Epithelial cell of esophagus (primary cell): ENCODE data around the gene AQR.

Experiments used
- DNase-seq: peaks from one replicate; pipeline ENCODE4 v3.0.0; 2010; ENCODE audit warnings: low read depth
- H3K4me3 ChIP-seq: 2 replicates; pipeline ENCODE4 v1.5.1; 2011; ENCODE audit warnings: mild to moderate bottlenecking, low read length, control low read depth
- CTCF ChIP-seq: IDR thresholded peaks from 2 replicates; pipeline ENCODE4 v1.5.1; 2011; ENCODE audit warnings: low read depth, mild to moderate bottlenecking, low read length, control low read depth, inconsistent platforms; ENCODE audit not compliant: insufficient read depth; ENCODE audit errors: missing control alignments

The AQR gene

GRCh38 chr15:34861214-34861613 is 108.3 kb downstream of the AQR start:
- H3K4me3 ChIP-seq: no peak overlapping the region
- DNase-seq: no peak
- no peak for TF ChIP-seq CTCF

- DNase-seq: peak; percentile 57
- TF ChIP-seq CTCF: no peak
- H3K4me3 ChIP-seq: no peak overlapping the region
These were observed 113.6 kb downstream of the AQR start for GRCh38 chr15:34855893-34856292.

GRCh38 chr15:34855413-34855812 is 114.1 kb downstream of the AQR start:
- DNase-seq: peak; percentile 60
- no peak for TF ChIP-seq CTCF
- H3K4me3 ChIP-seq: no peak overlapping the region

- TF ChIP-seq CTCF: no peak
- no peak overlapping the region for H3K4me3 ChIP-seq
- no peak for DNase-seq
These were observed 115.3 kb downstream of the AQR start for GRCh38 chr15:34854232-34854631.

GRCh38 chr15:34853001-34853758 is 116.4 kb downstream of the AQR start:
- H3K4me3 ChIP-seq: no peak overlapping the region
- no peak for TF ChIP-seq CTCF
- no peak for DNase-seq

GRCh38 chr15:34851751-34852150 is 117.8 kb downstream of the AQR start:
- TF ChIP-seq CTCF: no peak
- H3K4me3 ChIP-seq: no peak overlapping the region
- no peak for DNase-seq

- DNase-seq: no peak
- no peak for TF ChIP-seq CTCF
These were observed 118.5 kb downstream of the AQR start for GRCh38 chr15:34851007-34851406.

More at GRCh38 chr15:34851007-34851406, 118.5 kb downstream of the AQR start:
- H3K4me3 ChIP-seq: no peak overlapping the region
